ENCODE data around the gene HPD.
A peak's percentile ranks its signal among the peaks of the same experiment; 100 is the strongest.
"Not testable (repeated sequence)": the region's sequence is repeated elsewhere in the genome, so short reads cannot be mapped to it uniquely, and the experiment has no call there.

The HPD gene

GRCh38 chr12:121858662-121859572, at the start of gene HPD:
HPD (minus strand) TSS chr12:121858859; CDS start chr12:121858823, 36 bp downstream.
- no peak for DNase-seq (ENCODE audit: low read depth)

GRCh38 chr12:121905746-121906145, 47.1 kb upstream of the HPD start:
- DNase-seq (ENCODE audit: low read depth), result no peak

GRCh38 chr12:121903202-121903601, 44.5 kb upstream of the HPD start:
- DNase-seq (ENCODE audit: low read depth), result no peak

- DNase-seq (ENCODE audit: low read depth), result no peak
Measured at GRCh38 chr12:121899590-121899989, 40.9 kb upstream of the HPD start.

- DNase-seq (ENCODE audit: low read depth), result no peak
Measured at GRCh38 chr12:121898287-121898686, 39.6 kb upstream of the HPD start.

- DNase-seq (ENCODE audit: low read depth), result no peak
Measured at GRCh38 chr12:121894633-121895032, 36.0 kb upstream of the HPD start.

- no peak for DNase-seq (ENCODE audit: low read depth)
Measured at GRCh38 chr12:121893961-121894460, 35.4 kb upstream of the HPD start.

GRCh38 chr12:121892673-121893561, 34.3 kb upstream of the HPD start:
- DNase-seq (ENCODE audit: low read depth), result no peak

GRCh38 chr12:121889661-121890060, 31.0 kb upstream of the HPD start:
- not testable (repeated sequence) for DNase-seq (ENCODE audit: low read depth)

- DNase-seq (ENCODE audit: low read depth), result no peak
Measured at GRCh38 chr12:121889274-121889624, 30.6 kb upstream of the HPD start.

GRCh38 chr12:121888478-121889273, 30.0 kb upstream of the HPD start, which contains the start of gene PSMD9:
PSMD9 (plus strand) TSS chr12:121888790; CDS start chr12:121888857, 67 bp downstream.
- DNase-seq (ENCODE audit: low read depth), result peak; percentile 97

- DNase-seq (ENCODE audit: low read depth), result no peak
Measured at GRCh38 chr12:121888083-121888477, 29.4 kb upstream of the HPD start.

- DNase-seq (ENCODE audit: low read depth), result not testable (repeated sequence)
Measured at GRCh38 chr12:121885129-121885528, 26.5 kb upstream of the HPD start.

- DNase-seq (ENCODE audit: low read depth), result no peak
Measured at GRCh38 chr12:121883315-121883660, 24.6 kb upstream of the HPD start.

GRCh38 chr12:121876080-121876447, 17.4 kb upstream of the HPD start:
- not testable (repeated sequence) for DNase-seq (ENCODE audit: low read depth)

GRCh38 chr12:121875582-121875981, 16.9 kb upstream of the HPD start:
- DNase-seq (ENCODE audit: low read depth), result no peak

- DNase-seq (ENCODE audit: low read depth), result no peak
Measured at GRCh38 chr12:121874071-121874470, 15.4 kb upstream of the HPD start.

GRCh38 chr12:121873216-121873569, 14.5 kb upstream of the HPD start:
- no peak for DNase-seq (ENCODE audit: low read depth)

- DNase-seq (ENCODE audit: low read depth), result no peak
Measured at GRCh38 chr12:121872546-121873215, 14.0 kb upstream of the HPD start.

GRCh38 chr12:121871467-121871866, 12.8 kb upstream of the HPD start:
- DNase-seq (ENCODE audit: low read depth), result no peak

- DNase-seq (ENCODE audit: low read depth), result not testable (repeated sequence)
Measured at GRCh38 chr12:121869229-121869628, 10.6 kb upstream of the HPD start.

Measured in activated T-helper 1 cell treated with Interleukin-2 at 50 U/mL for 16 hours (primary cell).